DMS 273 treated with DMSO at 0.1 percent for 48 hours (cell line): Measurements from ENCODE around the gene OSBPL5.

ENCODE experiments used
- DNase-seq: peaks from one replicate; lab custom pipeline; 2025; lab: John Stamatoyannopoulos, UW

OSBPL5 gene

DNA sequence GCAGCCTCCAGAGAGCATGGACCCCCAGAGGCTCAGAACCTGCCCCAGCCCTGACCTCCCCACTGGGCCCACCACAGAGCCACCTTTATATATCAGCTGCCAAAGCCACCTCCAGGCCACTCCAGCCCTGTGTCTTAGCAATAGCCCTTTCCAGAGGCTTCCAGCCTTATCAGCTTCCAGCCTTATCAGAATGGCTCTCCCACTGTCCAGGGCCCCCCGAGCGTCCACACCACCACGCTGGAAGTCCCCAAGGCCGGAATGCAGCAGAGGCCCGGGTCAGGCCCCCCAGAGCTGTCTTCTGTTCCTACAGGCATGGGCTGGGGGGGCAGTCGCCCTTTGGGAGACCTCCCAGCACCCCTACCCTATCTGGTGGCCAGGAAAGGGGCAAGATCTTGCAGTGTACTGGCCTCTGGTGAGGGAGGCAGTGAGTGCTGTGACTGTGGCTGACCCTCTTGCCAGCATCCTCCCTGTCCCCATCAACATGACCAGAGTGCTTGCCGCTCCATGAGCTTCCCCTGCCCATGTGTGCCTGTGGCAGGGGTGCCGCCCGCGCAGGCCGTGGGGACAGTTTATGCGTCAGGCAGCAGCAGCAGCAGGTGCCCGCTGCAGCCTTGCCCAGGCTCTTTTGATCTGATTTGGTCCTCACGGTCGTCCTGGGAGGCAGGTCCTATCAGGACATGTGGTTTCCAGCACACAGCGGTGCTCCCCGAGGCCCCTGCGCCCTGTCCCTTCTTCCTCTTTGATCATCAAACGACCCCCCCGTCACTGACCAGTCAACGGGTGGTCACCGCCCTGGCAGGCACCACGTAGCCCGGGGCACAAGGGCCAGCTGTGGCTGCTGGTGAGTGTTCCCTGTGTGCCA lies 15.9 kb downstream of the OSBPL5 start:
- DNase-seq: no peak

DNA sequence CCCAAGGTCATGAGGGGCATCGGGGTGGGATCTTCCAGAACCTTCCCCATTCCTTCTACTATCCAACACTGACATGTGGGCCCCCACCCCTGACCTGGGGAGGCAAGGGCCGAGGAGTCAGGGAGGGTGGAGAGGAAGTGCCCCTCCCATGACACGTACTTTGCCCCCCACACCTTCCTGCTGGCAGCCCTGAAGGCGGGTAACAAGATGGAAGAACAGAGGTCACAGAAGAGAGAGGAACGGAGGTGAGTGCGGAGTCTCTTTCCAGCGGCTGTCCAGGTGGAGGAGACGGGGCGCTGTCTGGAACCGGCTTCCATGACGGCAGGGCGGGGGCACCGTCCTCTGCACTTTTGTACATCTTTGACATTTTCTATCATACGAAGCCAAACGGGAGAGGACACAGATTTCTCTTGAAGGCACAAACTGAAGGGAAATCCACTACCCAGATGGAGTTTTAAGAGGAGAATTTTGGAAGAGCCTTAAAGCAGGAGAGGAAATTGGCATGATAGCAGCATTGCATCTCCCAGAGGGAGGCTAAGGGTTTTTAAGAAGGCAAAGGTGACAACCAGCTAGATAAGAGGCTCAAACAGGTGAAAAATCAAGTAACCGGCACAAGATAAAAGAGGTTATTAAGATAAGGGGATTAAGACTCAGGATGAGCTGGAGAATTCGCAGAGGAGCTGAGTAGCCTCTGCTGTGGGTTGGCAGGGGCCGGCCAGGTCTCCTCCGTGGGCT lies 16.7 kb downstream of the OSBPL5 start:
- no peak for DNase-seq

DNA sequence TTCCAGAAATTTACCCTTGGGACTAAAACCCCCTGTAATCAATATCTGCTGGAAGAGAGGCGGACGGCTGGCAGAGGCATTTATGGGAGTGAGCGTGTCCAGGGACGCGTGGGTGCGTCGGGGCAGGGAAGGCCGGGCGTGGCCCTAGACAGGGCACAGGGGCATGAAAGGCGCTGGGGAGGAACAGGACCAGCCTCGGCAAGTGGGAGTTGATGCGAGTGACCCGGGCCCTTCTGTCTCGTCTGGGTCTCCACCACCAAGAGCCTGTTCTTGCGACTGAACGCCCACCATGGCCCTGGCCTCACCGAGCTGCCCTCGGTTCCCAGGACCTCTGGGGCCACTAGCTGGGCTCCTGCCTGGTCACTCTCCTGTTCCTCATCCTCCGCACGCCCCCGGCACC lies 17.5 kb downstream of the OSBPL5 start:
- DNase-seq: no peak

- no peak for DNase-seq
These were observed 17.9 kb downstream of the OSBPL5 start for GRCh38 chr11:3147257-3147619.

DNA sequence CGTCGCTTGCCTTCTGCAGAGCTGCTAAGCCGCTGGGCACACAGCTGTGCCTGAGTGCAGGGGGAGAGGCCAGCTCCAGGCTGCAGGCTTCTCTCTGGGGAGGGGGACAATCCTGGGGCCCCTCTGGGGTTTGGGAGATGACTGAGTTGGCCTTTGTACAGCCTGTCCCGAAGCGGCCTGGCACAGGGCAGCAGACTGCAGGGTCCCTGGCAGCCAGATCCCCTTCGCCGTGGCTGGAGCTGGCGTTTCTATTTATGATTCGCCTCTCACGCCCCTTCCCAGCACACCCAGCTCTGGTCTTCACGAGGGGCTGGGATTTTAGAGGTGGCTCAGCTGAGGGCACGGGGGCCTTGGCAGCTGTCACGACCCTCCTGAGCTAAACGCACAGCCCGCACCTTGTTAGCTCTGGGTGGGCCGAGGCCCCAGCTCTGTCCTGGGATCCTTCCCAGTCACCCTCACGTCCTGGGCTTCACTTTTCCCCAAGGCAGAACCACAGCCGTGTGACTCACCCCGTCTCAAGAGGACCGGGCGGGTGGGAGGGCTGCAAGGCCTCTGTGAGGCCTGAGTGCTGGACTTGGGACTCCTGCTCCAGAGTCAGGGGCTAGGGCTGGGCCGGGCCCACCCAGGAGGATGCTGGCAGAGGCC lies 18.4 kb downstream of the OSBPL5 start:
- DNase-seq: no peak

DNA sequence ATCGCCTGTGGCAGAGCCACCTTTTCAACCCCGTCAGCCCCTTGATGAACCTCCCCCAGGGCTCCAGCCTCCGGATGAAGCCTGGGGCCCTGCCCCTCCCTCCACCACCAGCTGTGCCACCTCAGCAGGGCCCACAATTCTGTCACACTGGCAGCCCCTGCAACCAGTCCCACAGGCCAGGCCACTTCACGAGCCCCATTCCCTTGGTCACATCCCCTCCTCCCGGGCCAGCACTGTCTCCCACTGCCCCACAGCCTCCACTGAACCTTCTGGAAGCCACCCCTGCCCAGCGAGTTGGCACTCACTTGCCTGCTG lies 19.9 kb downstream of the OSBPL5 start:
- DNase-seq: no peak

DNA sequence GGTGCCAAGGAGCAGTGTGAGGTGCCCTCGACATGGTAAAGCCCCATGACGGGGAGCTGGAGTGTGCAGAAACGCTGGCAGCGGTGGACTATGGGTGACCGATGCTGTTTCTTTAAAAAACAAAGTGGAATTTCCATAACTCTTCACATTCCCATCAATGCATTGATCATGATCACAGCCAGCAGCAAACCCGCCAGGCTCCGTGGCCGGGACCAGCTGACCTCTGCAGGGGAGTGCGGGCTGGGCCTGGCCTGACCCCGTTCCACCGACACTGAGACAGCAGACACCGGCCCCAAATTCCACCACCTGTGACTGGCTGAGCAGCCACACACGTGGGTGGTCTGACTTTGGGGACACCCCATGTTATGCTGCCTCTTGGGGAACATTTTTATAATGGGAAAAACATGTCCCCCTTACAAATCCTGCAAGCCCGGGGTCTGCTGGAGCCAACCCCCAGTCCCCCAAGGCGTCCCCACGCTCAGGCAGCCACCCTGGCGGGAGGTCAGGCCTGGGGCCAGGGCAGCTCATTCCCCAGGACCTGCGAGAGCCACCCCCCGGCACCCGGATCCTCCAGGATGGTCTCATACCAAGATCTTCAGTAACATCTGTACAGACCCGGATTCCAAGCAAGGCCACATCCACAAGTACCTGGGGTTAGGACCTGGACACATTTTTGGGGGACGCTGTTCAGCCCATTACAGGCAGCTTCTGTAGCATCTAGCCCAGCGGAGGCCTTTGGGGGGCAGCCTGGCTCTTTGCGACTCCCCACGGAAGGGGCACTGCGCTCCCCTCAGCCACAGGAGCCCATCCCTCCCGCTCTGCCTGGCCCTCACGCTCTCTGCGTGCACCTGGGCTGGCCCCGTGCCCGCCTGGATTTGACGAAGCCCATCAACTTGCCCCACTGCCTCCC lies 20.6 kb downstream of the OSBPL5 start:
- no peak for DNase-seq

DNA sequence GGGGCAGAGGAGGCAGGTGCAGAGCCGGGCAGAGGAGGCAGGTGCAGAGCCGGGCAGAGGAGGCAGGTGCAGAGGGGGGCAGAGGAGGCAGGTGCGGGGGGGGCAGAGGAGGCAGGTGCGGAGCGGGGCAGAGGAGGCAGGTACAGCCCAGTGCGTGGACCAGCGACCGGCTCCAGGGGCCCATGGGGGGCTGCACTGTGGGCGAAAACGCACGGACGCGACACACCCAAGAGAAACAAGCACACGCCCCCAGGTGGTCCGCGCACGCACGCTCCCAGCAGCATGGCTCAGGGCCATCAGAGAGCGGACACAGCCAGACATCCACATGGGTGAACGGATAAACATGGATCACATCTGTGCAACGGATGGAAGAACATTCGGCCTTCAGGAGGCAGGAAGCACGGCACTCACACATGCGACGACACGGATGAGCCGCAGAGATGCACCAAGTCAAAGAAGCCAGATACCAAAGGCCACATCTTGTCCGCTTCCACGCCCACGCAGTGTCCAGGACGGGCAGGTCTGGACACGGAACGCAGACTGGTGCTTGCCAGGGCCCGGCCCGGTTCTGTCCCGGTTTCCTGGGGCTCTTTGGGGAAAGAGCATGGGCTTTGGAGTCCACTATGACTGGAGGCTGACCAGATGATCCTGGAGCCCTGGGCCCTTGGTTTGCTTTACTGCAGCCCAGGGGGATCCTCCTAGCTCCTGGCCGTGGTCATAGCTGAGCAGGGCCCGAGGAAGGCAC lies 21.8 kb downstream of the OSBPL5 start:
- no peak for DNase-seq

DNA sequence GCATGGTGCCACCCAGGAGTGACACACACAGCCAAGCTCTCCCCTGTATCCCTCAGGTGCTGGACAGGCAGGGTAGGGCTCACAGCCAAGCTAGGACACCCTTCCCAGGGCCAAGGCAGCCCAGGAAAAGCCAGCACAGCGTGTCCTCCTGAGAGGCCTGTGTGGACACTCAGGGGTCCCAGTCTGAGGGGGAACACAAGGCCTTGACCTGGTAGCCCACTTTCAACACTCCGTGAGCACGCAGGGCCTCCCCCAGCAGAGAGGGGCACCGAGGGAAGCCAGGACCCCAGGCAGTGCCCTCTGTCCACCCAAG lies 24.9 kb downstream of the OSBPL5 start:
- no peak for DNase-seq

GRCh38 chr11:3139481-3140290 lies 25.4 kb downstream of the OSBPL5 start:
- no peak for DNase-seq

DNA sequence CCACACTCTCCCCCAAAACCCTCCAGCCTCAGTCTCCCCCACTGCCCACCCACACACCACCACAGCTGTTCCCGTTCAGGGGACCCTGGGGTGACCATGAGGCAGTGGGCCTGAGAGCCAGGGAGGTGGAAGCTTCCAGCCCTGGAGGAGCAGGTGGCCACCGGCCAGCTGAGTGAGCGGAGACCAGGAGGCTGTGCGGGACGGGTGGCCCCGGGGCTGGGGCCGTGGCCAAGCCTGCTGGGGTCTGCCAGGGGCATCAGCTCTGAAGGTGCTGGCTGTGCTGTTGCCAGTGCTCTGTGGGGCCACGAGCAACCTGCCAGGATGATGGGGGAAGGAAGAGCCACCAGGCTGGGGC lies 26.0 kb downstream of the OSBPL5 start:
- DNase-seq: no peak

GRCh38 chr11:3138178-3139085 lies 26.7 kb downstream of the OSBPL5 start:
- DNase-seq: no peak

DNA sequence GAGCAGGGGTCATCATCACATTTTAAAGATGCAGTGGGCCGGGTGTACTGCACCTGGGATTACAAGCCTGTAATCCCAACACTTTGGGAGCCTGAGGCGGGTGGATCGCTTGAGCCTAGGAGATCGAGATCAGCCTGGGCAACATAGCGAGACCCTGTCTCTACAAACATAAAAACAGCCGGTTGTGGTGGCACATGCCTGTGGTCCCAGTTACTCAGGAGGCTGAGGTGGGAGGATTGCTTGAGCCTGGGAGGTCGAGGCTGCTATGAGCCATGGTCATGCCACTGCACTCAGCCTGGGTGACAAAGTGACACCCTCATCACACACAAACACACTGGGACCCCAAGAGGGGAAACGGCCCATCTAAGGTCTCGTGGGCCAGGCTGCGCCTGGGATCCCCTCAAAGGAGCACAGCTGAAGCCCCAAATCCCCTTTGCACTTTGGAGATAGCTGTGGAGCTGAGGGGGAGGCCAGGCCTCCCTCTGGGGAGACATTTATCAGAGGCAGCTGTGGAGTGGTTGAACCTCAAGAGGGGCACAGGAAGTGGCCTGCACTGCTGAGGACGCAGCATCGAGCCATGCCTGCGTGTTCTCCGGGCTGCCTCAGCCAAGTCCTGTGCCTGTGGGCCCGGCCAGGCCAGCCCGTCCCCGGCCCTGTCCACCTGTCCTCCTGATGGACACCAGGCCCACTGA lies 27.5 kb downstream of the OSBPL5 start:
- DNase-seq: no peak

- no peak for DNase-seq
These were observed 28.3 kb downstream of the OSBPL5 start for GRCh38 chr11:3136546-3137455.

- DNase-seq: no peak
These were observed 29.3 kb downstream of the OSBPL5 start for GRCh38 chr11:3135481-3136440.

DNA sequence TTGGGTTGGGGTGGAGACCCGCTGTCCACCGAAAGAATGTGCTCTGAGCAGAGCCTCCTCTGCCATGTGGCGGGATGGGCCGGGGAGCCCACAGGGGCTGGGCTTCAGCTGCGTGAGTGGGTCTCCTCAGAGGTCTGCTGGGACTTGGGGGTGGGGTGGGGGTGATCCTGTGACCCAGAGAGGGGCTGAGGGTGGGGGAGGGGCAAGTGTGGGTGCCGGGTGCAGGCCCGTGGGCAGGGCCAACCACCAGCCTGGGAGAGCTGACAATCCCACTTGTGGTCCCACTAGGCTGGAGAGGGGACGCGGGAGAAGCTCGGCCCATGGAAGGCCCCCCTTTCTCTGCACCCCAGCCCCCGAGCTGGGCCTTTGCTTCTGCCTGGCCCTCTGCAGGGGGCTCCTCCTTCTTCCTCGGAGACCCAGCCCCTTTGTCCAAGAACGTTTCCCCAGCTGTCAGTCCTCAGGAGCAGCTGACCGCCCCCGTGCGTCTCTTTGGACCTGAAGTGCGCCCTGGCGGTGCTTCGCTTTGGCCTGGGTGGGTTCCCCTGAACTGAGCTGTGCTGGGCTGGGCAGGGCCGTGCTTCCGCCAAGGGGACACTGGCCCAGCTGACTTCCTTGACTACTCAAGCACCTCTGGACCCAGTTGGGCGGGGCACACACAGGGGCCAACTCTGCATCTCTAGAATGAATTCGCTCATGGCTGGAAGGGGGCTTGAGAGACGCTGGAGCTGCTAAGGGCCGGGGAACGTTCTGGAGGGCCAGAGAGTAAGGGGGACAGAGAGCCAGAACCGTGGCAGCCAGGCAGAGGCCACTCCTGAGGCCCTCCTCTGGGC lies 30.2 kb downstream of the OSBPL5 start:
- no peak for DNase-seq
